Central memory CD8-positive, alpha-beta T cell (primary cell): ENCODE data around the gene MAD1L1.

Experiments used
- ATAC-seq: fragments of 150-1000 bp; cut with Tn5 transposase; replicated peaks from 2 replicates; pipeline ENCODE4 v1.10.0; 2022; ENCODE audit warnings: mild to moderate bottlenecking, moderate FRiP score, moderate number of reproducible peaks; ENCODE audit not compliant: poor library complexity, severe bottlenecking; ENCODE audit errors: extremely low read depth
- DNase-seq, 2 donors: peaks; one replicate each; pipeline ENCODE4 v3.0.0; 2021; ENCODE audit warnings: low spot score in 2 of 2
- H3K27ac Mint-ChIP-seq: one replicate; pipeline ENCODE4 v1.8.0; 2022; ENCODE audit warnings: low read depth, mild to moderate bottlenecking, moderate library complexity, mixed read lengths
- H3K27me3 Mint-ChIP-seq: one replicate; pipeline ENCODE4 v1.8.0; 2022; ENCODE audit warnings: mixed read lengths
- H3K36me3 Mint-ChIP-seq: one replicate; pipeline ENCODE4 v1.8.0; 2022; ENCODE audit warnings: mild to moderate bottlenecking, moderate library complexity, mixed read lengths; ENCODE audit not compliant: insufficient read depth
- H3K4me1 Mint-ChIP-seq: one replicate; pipeline ENCODE4 v1.8.0; 2022; ENCODE audit warnings: mixed read lengths
- H3K4me3 Mint-ChIP-seq: one replicate; pipeline ENCODE4 v1.8.0; 2022; ENCODE audit warnings: mild to moderate bottlenecking, moderate library complexity, mixed read lengths
- H3K9me3 Mint-ChIP-seq: one replicate; pipeline ENCODE4 v1.8.0; 2022; ENCODE audit warnings: mixed read lengths

Gene MAD1L1

GRCh38 chr7:1915326-1915725 is 317.4 kb downstream of the MAD1L1 start:
- no peak overlapping the region for H3K4me3 Mint-ChIP-seq
- peaks cover 52% of the 10 kb centered on the region for H3K4me1 Mint-ChIP-seq
- DNase-seq (no peak), ATAC-seq (no peak)
- peaks cover 17% of the 10 kb centered on the region for H3K36me3 Mint-ChIP-seq
- H3K27me3 Mint-ChIP-seq: no peaks in the 10 kb centered on the region
- H3K9me3 Mint-ChIP-seq: no peaks in the 10 kb centered on the region
- H3K27ac Mint-ChIP-seq: no peak overlapping the region

GRCh38 chr7:1914743-1915142 is 318.0 kb downstream of the MAD1L1 start:
- Mint-ChIP-seq H3K36me3 (peaks cover 17% of the 10 kb centered on the region), H3K4me3 (no peak overlapping the region), H3K9me3 (no peaks in the 10 kb centered on the region), H3K27me3 (no peaks in the 10 kb centered on the region), H3K27ac (no peak overlapping the region), H3K4me1 (peaks cover 50% of the 10 kb centered on the region)
- ATAC-seq: no peak
- no peak for DNase-seq

DNA sequence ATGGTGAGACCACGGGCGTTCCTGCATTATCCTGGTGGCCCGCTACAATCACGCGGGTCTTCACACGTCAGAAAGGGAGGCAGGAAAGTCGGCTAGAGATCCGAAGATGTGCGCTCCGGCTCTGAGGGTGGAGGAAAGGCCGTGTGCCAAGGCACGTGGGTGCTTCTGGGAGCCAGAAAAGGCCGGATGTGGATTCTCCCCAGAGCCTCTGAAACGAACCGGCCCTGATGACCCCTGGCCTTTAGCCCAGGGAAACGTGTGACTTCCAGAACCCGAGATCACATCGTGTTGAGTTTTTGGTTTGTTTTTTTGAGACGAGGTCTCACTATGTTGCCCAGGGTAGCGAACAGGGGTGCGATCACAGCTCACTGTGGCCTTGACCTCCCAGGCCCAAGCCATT is 318.4 kb downstream of the MAD1L1 start:
- DNase-seq (no peak), ATAC-seq (no peak)
- peaks cover 48% of the 10 kb centered on the region for H3K4me1 Mint-ChIP-seq
- H3K27ac Mint-ChIP-seq: no peak overlapping the region
- no peak overlapping the region for H3K4me3 Mint-ChIP-seq
- no peaks in the 10 kb centered on the region for H3K9me3 Mint-ChIP-seq
- peaks cover 14% of the 10 kb centered on the region for H3K36me3 Mint-ChIP-seq
- no peaks in the 10 kb centered on the region for H3K27me3 Mint-ChIP-seq

DNA sequence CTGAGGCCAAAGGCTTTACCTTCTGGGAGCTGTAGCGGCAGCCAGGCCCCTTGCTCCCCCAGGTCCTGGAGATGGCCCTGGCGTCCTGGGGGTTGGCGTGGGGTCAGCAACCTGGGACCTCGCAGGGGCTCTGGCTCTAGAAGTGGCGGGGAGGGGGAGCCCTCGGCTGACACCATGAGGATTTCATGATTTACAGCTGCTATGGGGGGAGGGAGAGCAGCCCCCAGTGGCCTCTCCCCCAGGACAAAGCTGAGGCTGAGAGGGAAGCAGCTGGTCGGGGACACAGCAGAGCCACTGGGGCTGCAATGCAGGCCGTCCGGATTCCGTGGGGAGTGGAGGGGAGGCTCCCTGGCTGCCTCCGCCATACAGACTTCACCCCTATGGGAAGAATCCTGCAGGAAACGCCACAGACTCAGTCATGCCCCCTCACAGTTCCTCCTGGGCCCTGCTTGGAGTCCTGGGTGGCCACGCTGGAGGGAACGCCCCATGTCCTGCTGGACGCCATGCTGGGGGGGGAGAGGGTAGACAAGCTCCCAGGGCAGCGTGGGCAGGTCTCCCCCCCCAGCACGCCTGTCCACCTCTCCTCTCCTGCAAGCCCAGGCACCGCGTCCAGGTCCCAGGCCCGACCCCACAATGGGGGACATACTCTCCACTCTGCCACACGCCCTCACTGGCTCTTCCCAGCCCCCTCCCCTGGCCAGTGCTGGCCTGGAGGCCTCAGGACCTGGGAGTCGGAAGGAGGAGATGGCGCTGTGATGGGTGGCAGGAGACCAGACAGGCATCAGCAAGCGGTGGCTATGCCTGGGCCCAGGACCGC is 319.1 kb downstream of the MAD1L1 start:
- DNase-seq: no peak
- no peak for ATAC-seq
- no peak overlapping the region for H3K4me3 Mint-ChIP-seq
- no peak overlapping the region for H3K27ac Mint-ChIP-seq
- peaks cover 46% of the 10 kb centered on the region for H3K4me1 Mint-ChIP-seq
- H3K9me3 Mint-ChIP-seq: no peaks in the 10 kb centered on the region
- H3K27me3 Mint-ChIP-seq: no peaks in the 10 kb centered on the region
- peaks cover 14% of the 10 kb centered on the region for H3K36me3 Mint-ChIP-seq

- H3K9me3 Mint-ChIP-seq: no peaks in the 10 kb centered on the region
- H3K27me3 Mint-ChIP-seq: no peaks in the 10 kb centered on the region
- H3K36me3 Mint-ChIP-seq: peaks cover 14% of the 10 kb centered on the region
- ATAC-seq (no peak), DNase-seq (no peak)
- H3K4me1 Mint-ChIP-seq: peaks cover 46% of the 10 kb centered on the region
- H3K4me3 Mint-ChIP-seq: no peak overlapping the region
- no peak overlapping the region for H3K27ac Mint-ChIP-seq
Measured at GRCh38 chr7:1912593-1913465, 319.9 kb downstream of the MAD1L1 start.

DNA sequence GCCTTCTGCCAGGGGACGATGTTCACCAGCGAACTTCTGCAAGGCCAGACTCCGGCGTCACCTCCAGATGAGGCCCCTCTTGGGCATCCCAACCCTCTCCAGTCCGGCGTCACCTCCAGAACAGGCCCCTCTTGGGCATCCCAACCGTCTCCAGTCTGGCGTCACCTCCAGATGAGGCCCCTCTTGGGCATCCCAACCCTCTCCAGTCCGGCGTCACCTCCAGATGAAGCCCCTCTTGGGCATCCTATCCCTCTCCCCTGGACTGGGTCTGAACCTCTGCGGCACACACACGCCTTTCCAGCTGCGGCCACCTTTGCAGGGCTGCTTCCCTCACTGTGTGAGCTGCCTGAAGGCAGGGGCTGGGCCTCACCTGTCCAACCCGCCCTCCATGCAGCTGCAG is 321.2 kb downstream of the MAD1L1 start:
- Mint-ChIP-seq H3K4me1 (peaks cover 35% of the 10 kb centered on the region), H3K4me3 (no peak overlapping the region), H3K9me3 (no peaks in the 10 kb centered on the region), H3K27ac (no peak overlapping the region), H3K27me3 (no peaks in the 10 kb centered on the region), H3K36me3 (peaks cover 14% of the 10 kb centered on the region)
- DNase-seq: no peak
- no peak for ATAC-seq

GRCh38 chr7:1910827-1911226 is 321.9 kb downstream of the MAD1L1 start:
- no peak overlapping the region for H3K27ac Mint-ChIP-seq

DNA sequence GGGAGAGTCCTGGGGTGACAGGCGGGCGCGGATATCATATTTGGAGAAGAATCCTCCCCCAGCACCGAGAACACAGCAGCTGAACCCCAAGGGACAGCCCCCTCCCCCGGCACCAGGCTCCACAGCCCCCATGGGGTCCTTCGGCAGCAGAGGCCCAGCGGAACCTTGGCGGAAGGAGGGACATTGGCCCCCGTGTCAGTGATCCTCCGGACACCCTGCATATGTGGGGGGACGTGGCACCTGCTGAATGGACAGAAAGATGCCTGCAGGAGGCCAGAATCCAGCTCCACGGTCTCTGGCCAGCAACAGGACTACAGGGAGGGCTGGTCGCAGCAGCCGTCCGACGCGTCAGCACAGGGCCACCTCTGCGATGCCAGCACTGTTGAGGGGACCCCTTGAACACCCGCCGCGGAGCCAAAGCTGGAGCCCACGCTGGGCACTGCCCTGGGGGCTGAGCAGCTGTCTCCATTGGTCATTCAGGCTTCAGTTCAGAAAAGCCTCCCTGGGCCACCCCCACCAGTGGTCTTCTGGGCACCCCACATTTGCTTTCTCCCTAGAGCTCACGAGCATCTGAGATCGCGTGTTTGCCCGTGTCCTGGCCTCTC is 322.6 kb downstream of the MAD1L1 start:
- Mint-ChIP-seq H3K4me3 (no peak overlapping the region), H3K36me3 (peaks cover 14% of the 10 kb centered on the region), H3K27me3 (no peaks in the 10 kb centered on the region), H3K27ac (no peak overlapping the region), H3K4me1 (peaks cover 33% of the 10 kb centered on the region), H3K9me3 (no peaks in the 10 kb centered on the region)
- DNase-seq: no peak
- no peak for ATAC-seq

More at GRCh38 chr7:1910827-1911226, 321.9 kb downstream of the MAD1L1 start:
- no peak for ATAC-seq
- no peaks in the 10 kb centered on the region for H3K9me3 Mint-ChIP-seq
- no peak for DNase-seq
- H3K27me3 Mint-ChIP-seq: no peaks in the 10 kb centered on the region
- H3K4me3 Mint-ChIP-seq: no peak overlapping the region
- H3K4me1 Mint-ChIP-seq: peaks cover 33% of the 10 kb centered on the region
- H3K36me3 Mint-ChIP-seq: peaks cover 14% of the 10 kb centered on the region

GRCh38 chr7:1909476-1909875 is 323.3 kb downstream of the MAD1L1 start:
- peaks cover 33% of the 10 kb centered on the region for H3K4me1 Mint-ChIP-seq
- DNase-seq: no peak
- H3K9me3 Mint-ChIP-seq: no peaks in the 10 kb centered on the region
- no peak overlapping the region for H3K27ac Mint-ChIP-seq
- no peaks in the 10 kb centered on the region for H3K27me3 Mint-ChIP-seq
- ATAC-seq: no peak
- H3K36me3 Mint-ChIP-seq: peaks cover 14% of the 10 kb centered on the region
- H3K4me3 Mint-ChIP-seq: no peak overlapping the region

- Mint-ChIP-seq H3K4me1 (peaks cover 33% of the 10 kb centered on the region), H3K27ac (no peak overlapping the region), H3K27me3 (no peaks in the 10 kb centered on the region), H3K9me3 (no peaks in the 10 kb centered on the region), H3K4me3 (no peak overlapping the region), H3K36me3 (peaks cover 12% of the 10 kb centered on the region)
- ATAC-seq (no peak), DNase-seq (no peak)
Measured at GRCh38 chr7:1908823-1909420, 323.8 kb downstream of the MAD1L1 start.

DNA sequence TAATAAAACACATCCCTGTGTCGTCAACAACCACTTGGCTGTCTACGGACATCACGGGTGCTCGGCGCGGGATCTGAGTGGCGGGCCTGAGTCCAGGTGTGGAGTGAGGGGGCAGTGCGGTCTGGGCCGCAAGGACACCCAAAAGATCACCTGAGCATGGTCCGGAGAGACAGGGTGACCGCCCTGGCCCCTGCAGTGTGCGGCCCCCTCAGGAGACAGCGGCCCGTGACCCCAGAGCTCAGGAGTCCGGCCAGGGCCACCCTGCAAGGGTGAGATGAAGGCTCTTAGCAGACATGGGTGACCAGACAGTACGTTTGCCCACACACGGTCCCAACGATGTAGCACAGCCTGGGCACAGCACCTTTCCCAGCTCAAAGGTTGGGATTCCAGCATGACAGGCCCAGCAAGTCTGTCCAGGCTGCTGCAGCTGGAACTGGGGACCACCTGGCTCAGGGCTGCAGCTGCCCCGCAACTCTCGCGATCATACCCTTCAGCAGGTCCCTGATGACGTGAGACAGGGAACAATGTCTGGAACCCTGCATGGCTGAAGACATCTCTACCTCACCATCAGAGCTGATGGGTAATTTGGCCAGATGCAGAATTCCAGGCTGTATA is 324.9 kb downstream of the MAD1L1 start:
- DNase-seq (no peak), ATAC-seq (no peak)
- H3K9me3 Mint-ChIP-seq: no peaks in the 10 kb centered on the region
- H3K4me3 Mint-ChIP-seq: no peak overlapping the region
- H3K27ac Mint-ChIP-seq: no peak overlapping the region
- H3K27me3 Mint-ChIP-seq: no peaks in the 10 kb centered on the region
- peaks cover 29% of the 10 kb centered on the region for H3K4me1 Mint-ChIP-seq
- peaks cover 11% of the 10 kb centered on the region for H3K36me3 Mint-ChIP-seq
